GM23248 (cell line): ENCODE results near the gene JMJD4. TPM values are rescaled to one million over a fixed set of nuclear protein-coding genes. Genes with fewer than 3 reads are reported as not detected.

Source experiments
- DNase-seq: peaks from one replicate; pipeline ENCODE4 v3.0.0-alpha.2; 2015
- H2AFZ ChIP-seq: fragments of 200-600 bp; sonication (generic); 2 replicates; pipeline ENCODE4 v1.6.1; 2016; ENCODE audit warnings: antibody characterized with exemption
- H3F3A ChIP-seq: fragments of 200-600 bp; sonication (generic); 2 replicates; pipeline ENCODE4 v1.6.1; 2016; ENCODE audit warnings: mild to moderate bottlenecking, antibody characterized with exemption, mixed run types; ENCODE audit not compliant: insufficient read depth
- H3K27ac ChIP-seq: fragments of 200-600 bp; sonication (generic); 2 replicates; pipeline ENCODE4 v1.5.1; 2016; ENCODE audit warnings: mild to moderate bottlenecking
- H3K27me3 ChIP-seq: fragments of 200-600 bp; sonication (generic); replicated peaks from 2 replicates; pipeline ENCODE4 v1.6.1; 2016; ENCODE audit warnings: mild to moderate bottlenecking; ENCODE audit not compliant: insufficient read depth
- H3K36me3 ChIP-seq: fragments of 200-600 bp; sonication (generic); 2 replicates; pipeline ENCODE4 v1.6.1; 2016; ENCODE audit warnings: low read depth, mild to moderate bottlenecking
- H3K4me1 ChIP-seq: fragments of 200-600 bp; sonication (generic); 2 replicates; pipeline ENCODE4 v1.6.1; 2016; ENCODE audit warnings: mild to moderate bottlenecking; ENCODE audit not compliant: insufficient read depth
- H3K4me2 ChIP-seq: fragments of 200-600 bp; sonication (generic); one replicate; pipeline ENCODE4 v1.6.1; 2016; ENCODE audit warnings: mild to moderate bottlenecking; ENCODE audit not compliant: unreplicated experiment
- H3K4me3 ChIP-seq: fragments of 200-600 bp; sonication (generic); 2 replicates; pipeline ENCODE4 v1.5.1; 2016; ENCODE audit warnings: mild to moderate bottlenecking
- H3K79me2 ChIP-seq: fragments of 200-600 bp; sonication (generic); 2 replicates; pipeline ENCODE4 v1.6.1; 2016; ENCODE audit warnings: mild to moderate bottlenecking; ENCODE audit not compliant: insufficient read depth
- H3K9ac ChIP-seq: fragments of 200-600 bp; sonication (generic); 2 replicates; pipeline ENCODE4 v1.6.1; 2016; ENCODE audit warnings: mild to moderate bottlenecking
- H3K9me2 ChIP-seq: fragments of 200-600 bp; sonication (generic); 2 replicates; pipeline ENCODE4 v1.6.1; 2016; ENCODE audit warnings: mixed run types, mild to moderate bottlenecking, moderate library complexity; ENCODE audit not compliant: insufficient read depth
- H3K9me3 ChIP-seq: fragments of 200-600 bp; sonication (generic); one replicate; pipeline ENCODE4 v1.6.1; 2017; ENCODE audit warnings: low read depth
- H4K20me1 ChIP-seq: fragments of 200-600 bp; sonication (generic); 2 replicates; pipeline ENCODE4 v1.6.0; 2016; ENCODE audit not compliant: insufficient read depth
- EZH2 ChIP-seq: fragments of 200-600 bp; sonication (generic); IDR thresholded peaks from 2 replicates; pipeline ENCODE4 v1.6.1; 2018; ENCODE audit warnings: antibody characterized with exemption, mild to moderate bottlenecking; ENCODE audit not compliant: insufficient read depth, poor library complexity, severe bottlenecking
- EZH2phosphoT487 ChIP-seq: fragments of 200-600 bp; sonication (generic); IDR thresholded peaks from 2 replicates; pipeline ENCODE4 v1.6.1; 2018; ENCODE audit warnings: antibody characterized with exemption, moderate library complexity, mild to moderate bottlenecking, low read depth; ENCODE audit not compliant: insufficient read depth
- WGBS, 2 experiments: methylation state at CpG; one replicate each; pipeline ENCODE4 v1.1.6; 2015 to 2017; ENCODE audit warnings: low lambda C conversion rate in 2 of 2, low coverage in 1 of 2; ENCODE audit errors: missing lambda C conversion rate in 2 of 2; 5-methylcytosine and 5-hydroxymethylcytosine counted together
- in situ Hi-C: fragments of 300-500 bp; cut with MboI; formaldehyde crosslinking; loops from 2 replicates; pipeline ENCODE4 v1.15.0; 2020
- polyA plus RNA-seq: library from polyadenylated mRNA; unstranded; fragments of >200 nt; fragmentation: Nextera tagmentation; extraction: Ambion mirVana; gene quantifications from 2 replicates; pipeline ENCODE4 v1.2.1, GENCODE V29; 2016
- total RNA-seq: library from RNA; depleted of rRNA; stranded (reverse); fragments of >200 nt; shearing (Covaris generic); gene quantifications from 2 replicates; pipeline ENCODE4 v1.2.3, GENCODE V29; 2014

Gene JMJD4
- total and polyA plus RNA-seq, 2 experiments from 2014 or later, result 16.1 to 26.9 TPM

DNA sequence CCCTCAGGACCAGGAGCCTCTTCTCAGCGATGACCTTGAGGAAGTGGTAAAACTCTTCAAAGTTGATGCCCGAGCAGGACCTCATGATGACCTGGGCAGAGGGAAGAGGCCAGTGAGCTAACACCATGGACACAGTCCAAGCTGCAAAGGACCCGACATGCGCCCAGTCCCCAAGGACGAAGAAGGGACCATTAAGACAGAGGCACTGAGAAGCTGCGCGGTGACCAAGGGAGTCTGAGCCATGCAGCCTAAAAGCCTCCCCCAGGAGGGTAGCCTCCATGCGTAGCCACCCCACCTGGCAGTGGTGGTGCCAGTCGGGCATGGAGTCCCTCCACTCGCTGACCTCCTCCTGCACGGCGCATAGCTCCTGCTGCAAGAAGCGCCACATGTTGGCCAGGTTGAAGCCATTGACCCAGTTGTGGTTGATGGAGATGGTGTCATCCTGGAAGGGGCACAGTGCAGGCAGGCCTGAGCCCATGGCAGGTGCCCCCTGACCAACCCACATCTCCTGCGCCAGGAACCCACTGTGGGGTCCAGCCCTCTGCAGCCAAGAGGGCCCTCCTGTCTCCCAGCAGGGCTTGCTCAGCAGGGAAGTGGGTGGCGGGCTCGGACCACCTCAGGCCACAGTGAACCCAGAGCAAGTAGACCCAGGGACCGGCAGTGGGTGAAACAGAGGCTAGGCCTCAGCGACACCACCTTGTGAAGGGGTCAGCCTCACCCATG, 2.4 kb downstream of the JMJD4 start:
- in situ Hi-C loops, result no loop called here
- H3K27me3 ChIP-seq, result no peaks in the 10 kb centered on the region
- WGBS, 2 experiments, result 88 to 92% methylated on average over 17 to 18 of the region's 18 CpGs
- no peak for TF ChIP-seq EZH2
- TF ChIP-seq EZH2phosphoT487, result no peak
- no peaks in the 10 kb centered on the region for H4K20me1 ChIP-seq
- no peak overlapping the region for H3K27ac ChIP-seq
- H3K9me2 ChIP-seq, result no peaks in the 10 kb centered on the region
- H3K9me3 ChIP-seq, result no peaks in the 10 kb centered on the region
- no peak overlapping the region for H3K4me3 ChIP-seq
- no peak overlapping the region for H3K4me2 ChIP-seq
- no peaks in the 10 kb centered on the region for H3F3A ChIP-seq
- no peak overlapping the region for H3K9ac ChIP-seq
- no peak for DNase-seq
- H3K79me2 ChIP-seq, result peaks cover 47% of the 10 kb centered on the region
- no peak overlapping the region for H2AFZ ChIP-seq
- H3K36me3 ChIP-seq, result peaks cover 3% of the 10 kb centered on the region; the same call in 1 of the 2 replicates
- H3K4me1 ChIP-seq, result peaks cover 7% of the 10 kb centered on the region; the same call in 1 of the 2 replicates

DNA sequence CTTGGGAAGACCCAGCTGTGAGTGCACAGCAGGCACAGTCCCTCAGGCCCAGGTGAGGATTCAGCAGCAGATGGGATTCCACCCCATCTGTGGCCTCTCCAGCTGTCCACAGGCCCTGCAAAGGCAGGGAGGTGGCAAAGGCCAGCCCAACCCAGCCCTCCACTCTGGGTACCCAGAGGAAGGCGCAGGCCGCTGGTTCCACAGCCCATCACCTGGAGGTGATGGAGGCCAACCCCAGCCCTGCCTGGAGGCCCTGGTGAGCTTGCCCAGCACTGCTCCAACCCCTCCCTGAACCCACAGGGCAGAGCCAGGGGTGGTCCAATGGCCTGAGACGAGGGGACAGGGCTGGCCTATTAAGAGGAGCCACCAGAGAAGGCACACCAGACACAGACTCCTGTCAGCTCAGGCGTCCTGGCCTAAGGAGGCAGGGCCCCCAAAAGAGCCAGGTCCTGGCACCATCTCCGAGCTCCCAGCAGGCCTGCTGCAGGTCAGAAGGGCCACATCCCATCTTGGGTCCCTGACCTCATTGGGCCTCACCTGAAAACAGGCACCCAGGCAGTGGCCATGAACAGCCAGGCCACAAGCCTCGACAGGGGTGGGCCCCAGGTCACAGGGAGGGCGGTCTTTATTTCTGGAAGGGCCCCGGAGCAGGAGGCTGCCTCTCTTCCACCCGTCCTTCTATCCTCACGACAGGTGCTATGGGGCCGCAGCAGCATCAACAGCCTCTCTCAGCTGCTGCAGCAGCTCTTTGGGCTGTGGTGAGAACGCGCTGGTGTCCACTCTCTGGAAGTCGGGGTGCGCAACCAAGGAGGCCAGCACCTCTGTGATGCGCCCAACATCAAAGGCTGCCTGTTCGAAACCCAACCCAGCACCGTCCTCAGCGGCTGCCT, 3.2 kb downstream of the JMJD4 start:
- Histone ChIP-seq H3K4me1 (peaks cover 7% of the 10 kb centered on the region; the same call in 1 of the 2 replicates), H4K20me1 (no peaks in the 10 kb centered on the region), H3K36me3 (peaks cover 3% of the 10 kb centered on the region; the same call in 1 of the 2 replicates), H3K79me2 (peaks cover 39% of the 10 kb centered on the region), H2AFZ (no peak overlapping the region), H3K4me3 (no peak overlapping the region), H3K27me3 (no peaks in the 10 kb centered on the region), H3F3A (no peaks in the 10 kb centered on the region), H3K9me3 (no peaks in the 10 kb centered on the region), H3K4me2 (no peak overlapping the region), H3K9me2 (no peaks in the 10 kb centered on the region), H3K9ac (no peak overlapping the region), H3K27ac (no peak overlapping the region)
- in situ Hi-C loops, result no loop called here
- WGBS, 2 experiments, result 90 to 91% methylated on average over 19 of the region's 19 CpGs
- no peak for DNase-seq
- TF ChIP-seq EZH2phosphoT487 (no peak), EZH2 (no peak)

DNA sequence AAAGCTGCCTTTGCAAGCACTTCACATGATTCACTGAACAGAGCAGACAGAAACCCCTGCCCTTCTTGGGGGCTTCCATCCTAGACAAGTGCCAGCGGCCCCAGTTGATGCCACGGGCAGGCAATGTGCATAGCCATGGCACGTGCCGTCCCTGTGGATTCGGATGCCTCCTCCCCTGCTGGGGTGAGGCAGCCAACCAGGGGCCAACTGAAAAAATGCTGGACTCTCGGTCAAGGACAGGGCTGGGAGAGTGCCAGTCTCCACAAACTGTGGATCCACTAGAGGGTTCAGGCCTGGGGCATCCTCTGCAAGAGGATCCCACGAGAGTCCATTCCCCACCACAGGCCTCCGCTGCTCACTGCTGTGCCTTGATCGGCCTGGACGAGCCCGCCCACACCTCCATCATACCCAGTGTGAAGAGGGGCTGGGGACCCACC, 3.8 kb downstream of the JMJD4 start:
- TF ChIP-seq EZH2phosphoT487 (no peak), EZH2 (no peak)
- no peak overlapping the region for H3K4me2 ChIP-seq

DNA sequence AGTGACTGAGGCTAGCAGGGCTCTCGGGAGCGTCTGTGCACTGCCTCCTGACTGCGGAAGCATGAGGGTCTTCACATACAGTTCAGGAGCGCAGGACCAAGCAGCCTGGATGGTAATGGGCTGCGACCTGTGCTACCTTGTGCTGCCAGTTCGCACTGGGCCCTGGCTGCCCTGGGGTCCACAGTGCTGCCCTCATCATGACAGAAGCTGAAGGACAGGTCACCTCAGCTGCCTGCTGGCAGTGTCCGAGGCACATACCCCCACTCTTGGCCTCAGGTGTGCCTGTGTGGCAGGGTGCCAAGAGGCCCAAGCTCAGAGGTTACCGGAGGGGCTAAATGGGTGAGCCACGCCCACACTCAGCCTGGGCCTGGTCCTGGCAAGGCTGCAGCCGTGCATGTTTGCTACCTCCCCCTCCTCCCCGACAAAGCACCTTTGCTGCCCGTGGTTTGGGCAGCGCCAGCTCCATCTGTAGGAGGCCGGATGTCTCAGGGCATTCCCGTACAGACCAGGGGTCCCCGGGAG, 4.4 kb downstream of the JMJD4 start:
- no peak overlapping the region for H3K4me3 ChIP-seq
- H4K20me1 ChIP-seq, result no peaks in the 10 kb centered on the region
- H3K4me1 ChIP-seq, result peaks cover 4% of the 10 kb centered on the region; the same call in 1 of the 2 replicates
- 63 to 68% methylated on average over 16 of the region's 16 CpGs for WGBS, 2 experiments
- no peak for DNase-seq
- H3K27ac ChIP-seq, result no peak overlapping the region
- H3K9me2 ChIP-seq, result no peaks in the 10 kb centered on the region
- H3K27me3 ChIP-seq, result no peaks in the 10 kb centered on the region
- TF ChIP-seq EZH2 (no peak), EZH2phosphoT487 (no peak)
- no peak overlapping the region for H2AFZ ChIP-seq
- no peaks in the 10 kb centered on the region for H3K9me3 ChIP-seq
- H3K9ac ChIP-seq, result no peak overlapping the region
- H3F3A ChIP-seq, result no peaks in the 10 kb centered on the region
- H3K36me3 ChIP-seq, result peaks cover 3% of the 10 kb centered on the region; the same call in 1 of the 2 replicates
- H3K4me2 ChIP-seq, result no peak overlapping the region
- H3K79me2 ChIP-seq, result peaks cover 27% of the 10 kb centered on the region
- in situ Hi-C loops, result no loop called here

More for the DNA sequence above, 3.8 kb downstream of the JMJD4 start:
- no peak overlapping the region for H3K27ac ChIP-seq
- H3K27me3 ChIP-seq, result no peaks in the 10 kb centered on the region
- peaks cover 32% of the 10 kb centered on the region for H3K79me2 ChIP-seq
- no peak overlapping the region for H2AFZ ChIP-seq
- H3K4me3 ChIP-seq, result no peak overlapping the region
- no peak for DNase-seq
- H3K9me2 ChIP-seq, result no peaks in the 10 kb centered on the region
- H3K4me1 ChIP-seq, result peaks cover 4% of the 10 kb centered on the region; the same call in 1 of the 2 replicates
- no peaks in the 10 kb centered on the region for H4K20me1 ChIP-seq
- no peak overlapping the region for H3K9ac ChIP-seq
- 77 to 78% methylated on average over 11 of the region's 11 CpGs for WGBS, 2 experiments
- in situ Hi-C loops, result no loop called here
- no peaks in the 10 kb centered on the region for H3K9me3 ChIP-seq
- no peaks in the 10 kb centered on the region for H3F3A ChIP-seq
- peaks cover 3% of the 10 kb centered on the region; the same call in 1 of the 2 replicates for H3K36me3 ChIP-seq
